22Rv1 (cell line): ENCODE results near the gene GDA.

Source experiments
- CTCF ChIP-seq: fragments of 450-650 bp; IDR thresholded peaks from 2 replicates; pipeline ENCODE4 v1.5.1; 2017; ENCODE audit warnings: mild to moderate bottlenecking
- ZFX ChIP-seq: fragments of 450-650 bp; IDR thresholded peaks from 2 replicates; pipeline ENCODE4 v1.6.1; 2017; ENCODE audit warnings: antibody characterized with exemption, borderline replicate concordance

GRCh38 chr9:72169178-72169577 lies 19.9 kb downstream of the GDA start:
- TF ChIP-seq CTCF (no peak), ZFX (no peak)
